Keratinocyte (primary cell): ENCODE results near the gene FBXO8. TPM values are rescaled to one million over a fixed set of nuclear protein-coding genes. Genes with fewer than 3 reads are reported as not detected.

Experiments
- DNase-seq: peaks from one replicate; pipeline ENCODE4 v3.0.0-alpha.2; 2011; ENCODE audit warnings: low read depth, missing footprints, low spot score
- FAIRE-seq: peaks from 2 replicates; lab custom pipeline; 2011; peaks lifted over from hg19 to GRCh38; lab: Jason Lieb, UNC
- H2AFZ ChIP-seq: 2 replicates; pipeline ENCODE4 v1.6.0; 2012; ENCODE audit warnings: low read length, control low read depth, inconsistent platforms; ENCODE audit not compliant: control insufficient read depth
- H3K27ac ChIP-seq: 2 replicates; pipeline ENCODE4 v1.5.1; 2011; ENCODE audit warnings: low read length; ENCODE audit not compliant: control insufficient read depth, insufficient read depth
- H3K27me3 ChIP-seq: 3 replicates; pipeline ENCODE4 v1.6.0; 2011; ENCODE audit warnings: low read length; ENCODE audit not compliant: control insufficient read depth, insufficient read depth; ENCODE audit errors: extremely low read depth
- H3K36me3 ChIP-seq, 2 experiments: 2 replicates in 1 of 2; 3 replicates in 1 of 2; pipeline ENCODE4 v1.5.1; 2011; ENCODE audit warnings: low read length in 2 of 2, mild to moderate bottlenecking in 1 of 2; ENCODE audit not compliant: control insufficient read depth in 2 of 2, insufficient read depth in 2 of 2; ENCODE audit errors: extremely low read depth in 1 of 2
- H3K4me1 ChIP-seq: 3 replicates; pipeline ENCODE4 v1.5.1; 2011; ENCODE audit warnings: low read length; ENCODE audit not compliant: control insufficient read depth, insufficient read depth; ENCODE audit errors: extremely low read depth
- H3K4me2 ChIP-seq: 3 replicates; pipeline ENCODE4 v1.6.0; 2011; ENCODE audit warnings: low read depth, low read length; ENCODE audit not compliant: control insufficient read depth, insufficient read depth; ENCODE audit errors: extremely low read depth
- H3K4me3 ChIP-seq, 3 experiments: fragments of 200-600 bp in 1 of 3; sonication (generic) in 1 of 3; 2 replicates in 2 of 3; 3 replicates in 1 of 3; pipeline ENCODE4 v1.5.1; 2011 to 2016; ENCODE audit warnings: low read length in 3 of 3, mild to moderate bottlenecking in 3 of 3, control low read depth in 2 of 3, inconsistent platforms in 1 of 3, low read depth in 1 of 3, mixed read lengths in 1 of 3, mixed run types in 1 of 3, moderate library complexity in 1 of 3; ENCODE audit not compliant: control insufficient read depth in 2 of 3, insufficient read depth in 2 of 3; ENCODE audit errors: extremely low read depth in 1 of 3
- H3K79me2 ChIP-seq: 2 replicates; pipeline ENCODE4 v1.6.0; 2012; ENCODE audit warnings: low read length; ENCODE audit not compliant: control insufficient read depth, insufficient read depth
- H3K9ac ChIP-seq: 3 replicates; pipeline ENCODE4 v1.6.0; 2011; ENCODE audit warnings: low read length; ENCODE audit not compliant: control insufficient read depth, insufficient read depth; ENCODE audit errors: extremely low read depth
- H3K9me1 ChIP-seq: 3 replicates; pipeline ENCODE4 v1.6.0; 2011; ENCODE audit warnings: low read length; ENCODE audit not compliant: control insufficient read depth, insufficient read depth; ENCODE audit errors: extremely low read depth
- H3K9me3 ChIP-seq: 2 replicates; pipeline ENCODE4 v1.5.1; 2012; ENCODE audit warnings: low read depth, low read length; ENCODE audit not compliant: control insufficient read depth
- H4K20me1 ChIP-seq: 3 replicates; pipeline ENCODE4 v1.6.0; 2011; ENCODE audit warnings: low read length; ENCODE audit not compliant: control insufficient read depth, insufficient read depth; ENCODE audit errors: extremely low read depth
- CTCF ChIP-seq, 3 experiments: IDR thresholded peaks in 1 of 3; conservative IDR thresholded peaks in 1 of 3; optimal IDR thresholded peaks in 1 of 3; 2 replicates in 2 of 3; 3 replicates in 1 of 3; pipeline versions ENCODE3 to v1.5.1; 2011; ENCODE audit warnings: low read length in 3 of 3, mild to moderate bottlenecking in 3 of 3, moderate library complexity in 2 of 3, control low read depth in 1 of 3, inconsistent platforms in 1 of 3; ENCODE audit not compliant: insufficient read depth in 2 of 3; ENCODE audit errors: extremely low read depth in 1 of 3
- EZH2 ChIP-seq: IDR thresholded peaks from one replicate; pipeline ENCODE4 v1.6.1; 2012; ENCODE audit warnings: inconsistent platforms, mild to moderate bottlenecking, low read length, moderate library complexity
- dilution Hi-C: fragments of 300-500 bp; cut with MboI; formaldehyde crosslinking; loops from one replicate; pipeline ENCODE4 v1.7.0; 2020; ENCODE audit warnings: low sequenced_read_pairs; ENCODE audit not compliant: extremely low pct_ligation_motif_present
- polyA plus RNA-seq, 5 experiments: library from polyadenylated mRNA; depleted of rRNA in 3 of 5; stranded (reverse) in 3 of 5; stranded (forward) in 1 of 5; unstranded in 1 of 5; fragments of >200 nt; gene quantifications; 1 replicate in 1 of 5; 2 replicates in 3 of 5; 3 replicates in 1 of 5; pipeline versions ENCODE4 v1.2.1 to v1.2.3, GENCODE V29; 2011 to 2012; ENCODE audit warnings: missing spikeins in 2 of 5, low read depth in 1 of 5, low replicate concordance in 1 of 5

Gene FBXO8
- polyA plus RNA-seq, 1 donor (not counting 4 experiments of a cell fraction or from before 2014, with no cell fraction given) = 21.0 TPM

- H4K20me1 ChIP-seq = no peaks in the 10 kb centered on the region
- H3K36me3 ChIP-seq = no peaks in the 10 kb centered on the region
- H2AFZ ChIP-seq = no peak overlapping the region
- no peaks in the 10 kb centered on the region for H3K9me3 ChIP-seq
- H3K79me2 ChIP-seq = no peaks in the 10 kb centered on the region
- dilution Hi-C loops = no loop called here
- DNase-seq = no peak
- no peaks in the 10 kb centered on the region for H3K4me1 ChIP-seq
- H3K4me3 ChIP-seq = no peak overlapping the region
- no peaks in the 10 kb centered on the region for H3K27me3 ChIP-seq
- no peak for TF ChIP-seq EZH2
- no peak for TF ChIP-seq CTCF (optimal IDR thresholded peaks at IDR 0.05 in 1 of 3, IDR thresholded peaks at IDR 0.05 in 1 of 3, conservative IDR thresholded peaks at IDR 0.05 in 1 of 3; ENCODE audit: extremely low read depth in 1 of 3, insufficient read depth in 2 of 3, low read length in 3 of 3)
- H3K27ac ChIP-seq = no peak overlapping the region
- H3K9ac ChIP-seq = no peak overlapping the region
- H3K4me2 ChIP-seq = no peak overlapping the region
- no peaks in the 10 kb centered on the region for H3K9me1 ChIP-seq
- no peak for FAIRE-seq
Observed at GRCh38 chr4:174255374-174255773, 28.1 kb downstream of the FBXO8 start.

- DNase-seq (no peak), FAIRE-seq (no peak)
- no peaks in the 10 kb centered on the region for H3K4me1 ChIP-seq
- no peak overlapping the region for H3K4me3 ChIP-seq
- no peaks in the 10 kb centered on the region for H3K9me1 ChIP-seq
- no peaks in the 10 kb centered on the region for H3K9me3 ChIP-seq
- TF ChIP-seq CTCF (optimal IDR thresholded peaks at IDR 0.05 in 1 of 3, IDR thresholded peaks at IDR 0.05 in 1 of 3, conservative IDR thresholded peaks at IDR 0.05 in 1 of 3; ENCODE audit: extremely low read depth in 1 of 3, insufficient read depth in 2 of 3, low read length in 3 of 3) = no peak
- TF ChIP-seq EZH2 = no peak
- no peak overlapping the region for H3K27ac ChIP-seq
- no peaks in the 10 kb centered on the region for H4K20me1 ChIP-seq
- H3K4me2 ChIP-seq = no peak overlapping the region
- no peak overlapping the region for H3K9ac ChIP-seq
- no peaks in the 10 kb centered on the region for H3K27me3 ChIP-seq
- dilution Hi-C loops = no loop called here
- H3K36me3 ChIP-seq = no peaks in the 10 kb centered on the region
- no peak overlapping the region for H2AFZ ChIP-seq
- no peaks in the 10 kb centered on the region for H3K79me2 ChIP-seq
Observed at GRCh38 chr4:174254613-174255012, 28.9 kb downstream of the FBXO8 start.
